Measurements from ENCODE around the gene FAM114A1.
"Not testable (repeated sequence)": the region's sequence is repeated elsewhere in the genome, so short reads cannot be mapped to it uniquely, and the experiment has no call there.

Gene FAM114A1

DNA sequence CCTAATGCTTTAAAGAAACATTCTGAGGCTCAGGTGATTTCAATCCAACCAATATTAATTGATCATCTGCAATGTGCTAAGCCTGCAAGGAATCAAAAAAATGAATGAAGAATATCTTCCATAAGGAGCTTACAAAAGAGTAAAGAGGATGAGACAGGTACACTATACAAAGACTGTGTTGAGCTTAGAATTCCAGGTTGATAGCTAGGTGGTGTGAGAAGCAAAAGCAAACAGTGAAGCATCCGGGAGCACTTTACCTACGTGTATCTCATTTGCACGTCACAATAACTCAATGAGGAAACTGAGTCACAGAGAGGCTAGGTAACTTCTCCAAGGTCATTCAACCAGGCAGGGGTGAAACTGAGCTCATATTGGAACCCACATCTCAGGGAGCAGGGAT is 37.1 kb downstream of the FAM114A1 start:
- no peak for DNase-seq

DNA sequence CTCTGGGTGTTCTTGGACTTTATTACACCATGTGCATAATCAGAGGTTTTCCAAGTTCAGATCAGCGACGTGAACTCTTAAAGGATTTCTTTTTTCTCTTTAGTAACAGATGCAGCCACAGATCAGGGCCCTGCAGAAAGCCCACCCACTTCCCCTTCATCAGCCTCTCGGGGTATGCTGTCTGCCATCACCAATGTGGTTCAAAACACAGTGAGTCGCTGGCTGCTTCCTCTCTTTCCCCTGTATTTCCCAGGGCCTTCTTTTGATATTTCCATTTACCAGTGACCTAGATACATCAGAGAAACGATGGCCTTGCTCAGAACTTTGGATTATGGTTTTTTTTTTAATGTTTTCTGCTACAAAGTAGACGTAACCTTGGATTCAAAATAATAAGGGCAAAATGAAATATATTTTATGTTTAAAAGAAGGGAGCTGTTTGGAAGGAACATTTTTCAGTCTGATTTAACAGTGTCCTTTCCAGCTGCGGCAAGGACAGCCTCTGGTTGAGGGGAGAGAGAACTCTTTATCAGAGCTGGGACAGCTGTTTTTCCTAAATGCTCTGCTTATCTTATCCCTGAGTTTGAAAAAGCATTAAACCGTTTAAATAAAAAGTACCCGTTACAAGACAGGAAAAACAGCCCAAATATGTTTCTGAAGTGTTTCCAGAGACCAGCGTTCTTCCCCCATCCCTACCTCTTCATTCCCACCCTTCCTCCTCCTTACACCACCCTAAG is 38.2 kb downstream of the FAM114A1 start:
- DNase-seq: no peak

DNA sequence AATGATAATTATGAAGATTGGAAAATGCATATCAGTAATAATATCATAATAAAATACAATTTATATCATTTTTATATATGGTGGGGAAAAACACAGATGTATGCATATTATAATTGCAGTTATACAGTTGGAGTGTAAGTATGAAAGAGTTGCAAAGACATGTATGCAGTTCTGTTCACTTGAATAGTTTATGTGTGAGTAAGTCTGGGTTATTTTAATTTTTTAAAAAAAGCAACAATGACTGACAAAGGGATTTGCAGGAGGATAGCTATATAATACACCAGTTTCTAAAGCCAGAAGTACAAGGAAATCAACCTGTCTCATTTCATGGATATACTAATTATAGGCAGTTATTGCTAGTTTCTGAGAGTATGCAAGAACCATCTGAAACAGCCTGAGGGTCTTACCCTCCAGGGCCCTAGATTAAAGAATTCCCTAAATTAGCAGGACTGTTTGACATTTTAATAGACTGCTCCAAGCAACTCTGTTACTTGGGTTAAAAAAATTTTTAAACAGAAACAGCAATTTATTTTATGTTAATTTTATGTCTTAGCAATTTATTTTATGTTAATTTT is 40.2 kb downstream of the FAM114A1 start:
- DNase-seq: no peak

DNA sequence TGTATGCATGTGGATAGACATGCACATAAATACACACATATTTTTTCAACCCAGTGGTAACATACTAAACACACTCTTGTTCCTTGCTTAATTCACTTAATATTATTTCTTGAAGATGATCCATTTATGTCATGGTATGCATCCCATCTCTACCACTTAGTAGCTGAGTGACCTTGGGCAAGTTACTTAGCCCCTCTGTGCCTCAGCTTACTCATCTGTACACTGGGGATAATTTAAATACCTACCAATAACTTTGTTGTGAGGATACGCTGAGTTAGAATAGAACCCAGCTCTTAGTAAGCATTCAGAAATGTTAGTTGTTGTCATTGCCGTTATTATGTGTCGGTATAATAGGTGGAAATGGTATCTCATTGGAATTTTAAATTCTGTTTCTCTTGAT is 41.4 kb downstream of the FAM114A1 start:
- DNase-seq: no peak

DNA sequence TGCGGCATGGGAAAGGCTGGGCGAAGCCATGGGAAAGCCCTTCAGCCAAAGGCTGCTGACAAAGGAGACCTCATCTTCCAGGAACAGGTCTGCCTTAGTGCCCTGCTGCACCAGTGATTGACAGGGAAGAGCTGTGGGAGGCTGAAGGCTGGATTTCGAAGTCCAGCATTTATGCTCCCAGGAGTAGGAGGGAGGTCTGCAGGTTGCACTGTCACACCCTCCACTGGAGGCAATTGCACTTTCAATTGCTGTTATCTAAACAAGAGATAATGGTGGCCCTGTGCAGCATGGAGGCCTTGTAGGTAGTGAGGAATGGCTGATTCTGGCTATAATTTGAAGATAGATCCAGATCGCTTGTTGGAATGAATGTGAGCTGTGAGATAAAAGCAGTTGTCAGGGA is 43.7 kb downstream of the FAM114A1 start:
- no peak for DNase-seq

DNA sequence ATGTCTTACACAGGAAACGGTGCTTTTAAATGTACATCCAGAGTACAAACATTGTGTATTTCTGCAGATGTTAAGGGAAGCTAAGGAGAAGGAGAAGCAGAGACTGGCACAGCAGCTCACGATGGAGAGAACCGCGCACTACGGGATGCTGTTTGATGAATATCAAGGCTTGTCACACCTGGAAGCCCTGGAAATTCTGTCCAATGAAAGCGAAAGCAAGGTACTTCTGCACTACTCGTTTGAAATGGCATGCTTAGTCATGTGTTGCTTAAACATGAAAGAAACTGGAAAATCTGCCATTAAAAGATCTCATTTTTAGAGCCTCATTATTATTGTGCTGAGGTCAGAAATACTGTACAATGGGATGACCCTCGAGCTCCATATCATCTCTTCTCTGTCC is 47.2 kb downstream of the FAM114A1 start:
- no peak for DNase-seq

DNA sequence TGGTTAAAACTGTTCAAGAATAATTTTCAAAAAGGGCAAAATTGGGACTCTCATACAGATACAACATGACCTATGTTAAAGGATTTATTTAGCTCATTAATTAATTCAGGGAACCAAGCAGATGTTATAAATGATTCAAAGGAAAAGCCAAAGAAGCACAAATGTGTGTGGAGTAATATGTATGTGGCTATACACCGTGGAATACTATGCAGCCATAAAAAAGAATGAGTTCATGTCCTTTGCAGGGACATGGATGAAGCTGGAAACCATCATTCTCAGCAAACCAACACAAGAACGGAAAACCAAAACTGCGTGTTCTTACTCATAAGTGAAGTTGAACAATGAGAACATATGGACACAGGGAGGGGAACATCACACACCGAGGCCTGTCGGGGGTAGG is 48.7 kb downstream of the FAM114A1 start:
- DNase-seq: not testable (repeated sequence)

DNA sequence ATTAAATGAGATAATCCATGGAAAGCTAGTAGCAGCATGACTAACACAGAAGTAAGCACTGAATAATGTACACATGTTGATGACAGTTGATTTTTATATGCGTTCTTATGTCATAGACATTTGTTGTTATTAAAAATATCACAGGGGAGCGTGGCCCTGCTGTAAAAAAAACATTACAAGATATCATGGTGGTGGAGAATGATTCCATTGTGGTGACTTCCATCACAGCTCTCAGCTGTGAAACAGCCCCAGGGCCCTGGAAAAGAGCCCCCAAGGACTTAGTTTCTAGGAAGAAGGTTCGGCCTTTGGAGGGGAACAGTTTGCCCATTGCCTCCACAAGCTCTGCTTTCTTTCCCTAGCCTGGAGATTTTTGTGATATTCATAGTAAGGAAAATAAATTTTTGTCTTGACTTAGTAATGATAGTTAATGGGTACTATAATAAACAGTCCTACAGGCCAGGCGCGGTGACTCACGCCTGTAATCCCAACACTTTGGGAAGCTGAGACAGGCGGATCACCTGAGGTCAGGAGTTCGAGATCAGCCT is 49.9 kb downstream of the FAM114A1 start:
- DNase-seq: no peak

DNA sequence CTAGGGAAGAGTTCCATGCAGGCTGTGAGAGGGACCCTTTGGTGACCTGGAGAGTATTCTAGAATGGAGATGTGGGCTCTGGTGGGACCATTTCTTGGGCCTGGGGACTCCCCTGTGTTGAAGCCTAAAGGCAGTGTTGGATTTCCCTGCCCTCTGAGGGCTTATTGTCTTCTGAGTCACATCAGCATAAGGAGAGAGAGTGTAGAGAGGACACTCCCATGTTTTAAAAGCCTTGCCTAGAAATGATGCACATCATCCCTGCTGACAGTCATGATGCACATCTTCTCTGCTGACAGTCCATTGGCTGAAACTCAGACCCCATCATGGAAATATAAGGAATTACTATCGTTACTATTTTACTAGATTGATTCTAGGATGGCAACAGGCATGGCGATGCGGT is 51.9 kb downstream of the FAM114A1 start:
- no peak for DNase-seq

DNA sequence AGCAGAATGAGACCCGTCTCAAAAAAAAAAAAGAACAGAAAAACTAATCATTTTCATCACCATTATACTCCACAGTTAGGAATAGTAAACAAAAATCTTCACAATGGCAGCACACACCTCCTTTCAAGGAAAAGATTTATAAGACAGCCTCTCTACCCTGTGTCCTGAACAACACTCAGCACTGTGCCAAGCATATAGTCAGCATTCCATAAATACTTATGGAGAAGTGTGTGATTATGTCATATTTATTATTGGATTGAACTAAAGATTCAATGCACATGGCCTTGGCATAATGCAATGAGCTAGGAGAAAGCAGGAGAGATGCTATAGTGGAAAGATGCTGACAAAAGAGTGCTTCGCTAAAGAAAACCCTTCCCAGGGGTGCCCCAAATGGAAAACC is 52.6 kb downstream of the FAM114A1 start:
- DNase-seq: no peak

DNA sequence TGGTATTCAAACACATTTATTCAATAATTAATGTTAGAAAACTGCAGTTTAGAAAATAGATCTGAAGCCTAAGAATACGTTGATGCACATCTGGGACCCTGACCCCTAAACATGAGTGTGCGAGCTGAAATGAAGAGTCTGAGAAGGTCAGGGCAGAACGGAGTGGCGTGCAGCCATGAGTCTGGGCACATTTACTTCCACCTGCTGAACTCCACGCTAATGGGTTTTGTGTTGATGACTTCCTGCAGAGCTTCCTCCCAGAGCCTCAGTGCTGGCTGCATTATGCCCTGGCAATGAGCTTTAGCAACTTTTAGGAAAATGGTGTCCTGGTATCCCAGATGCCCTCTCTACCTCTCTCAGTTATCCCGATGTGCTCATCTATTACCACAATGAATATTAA is 53.1 kb downstream of the FAM114A1 start:
- no peak for DNase-seq

DNA sequence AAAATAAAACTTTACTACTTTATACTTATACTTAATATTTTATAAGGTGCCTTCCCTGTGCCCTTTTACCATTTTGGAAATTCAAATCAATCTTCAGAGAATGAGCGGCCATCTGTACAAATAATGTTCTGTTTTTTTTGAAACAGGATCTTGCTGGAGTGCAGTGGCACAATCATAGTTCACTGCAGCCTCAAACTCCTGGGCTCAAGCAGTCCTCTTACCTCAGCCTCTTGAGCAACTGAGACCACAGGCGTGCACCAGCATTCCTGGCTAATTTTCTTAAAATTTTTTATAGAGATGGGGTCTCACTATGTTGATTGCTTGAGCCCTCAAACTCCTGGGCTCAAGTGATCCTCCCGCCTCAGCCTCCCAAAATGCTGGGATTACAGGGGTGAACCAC is 53.5 kb downstream of the FAM114A1 start:
- no peak for DNase-seq

DNA sequence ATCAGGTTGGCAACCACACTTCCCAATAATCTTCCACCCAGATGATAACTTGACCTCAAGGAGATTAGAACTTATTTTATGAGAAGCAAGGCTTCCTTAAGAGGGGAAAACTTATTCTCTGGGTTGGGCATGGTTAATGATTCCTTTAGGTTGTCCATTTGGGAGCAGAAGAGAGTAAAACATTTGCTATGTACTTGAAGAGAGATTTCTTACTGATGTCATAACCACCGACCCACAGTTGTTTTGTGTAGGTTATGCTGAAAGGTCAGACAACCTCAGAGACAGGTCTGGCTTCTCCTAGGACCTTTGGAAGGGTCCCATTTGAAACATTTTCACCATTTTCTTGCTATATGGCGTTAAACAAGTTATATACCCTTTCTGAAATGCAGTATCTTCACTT is 56.1 kb downstream of the FAM114A1 start:
- DNase-seq: no peak

DNA sequence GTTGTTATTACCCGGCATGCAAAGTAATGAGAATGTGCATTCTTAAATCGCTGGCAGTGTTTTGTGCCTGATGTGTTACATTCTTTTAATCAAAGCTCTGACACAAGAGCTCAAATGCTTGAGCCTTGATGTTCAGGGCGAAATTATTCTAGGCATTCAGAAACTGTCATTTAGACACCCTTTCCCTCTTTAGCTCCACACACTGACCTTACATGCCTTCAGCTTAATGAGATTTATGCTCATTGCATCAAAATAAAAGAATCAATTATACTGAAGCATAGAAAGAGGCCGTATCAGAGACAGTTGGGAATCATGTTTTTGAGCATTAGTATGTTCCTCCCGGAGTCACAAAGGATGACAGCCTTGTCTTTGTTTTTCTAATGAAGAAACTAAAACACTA is 56.7 kb downstream of the FAM114A1 start:
- DNase-seq: no peak

DNA sequence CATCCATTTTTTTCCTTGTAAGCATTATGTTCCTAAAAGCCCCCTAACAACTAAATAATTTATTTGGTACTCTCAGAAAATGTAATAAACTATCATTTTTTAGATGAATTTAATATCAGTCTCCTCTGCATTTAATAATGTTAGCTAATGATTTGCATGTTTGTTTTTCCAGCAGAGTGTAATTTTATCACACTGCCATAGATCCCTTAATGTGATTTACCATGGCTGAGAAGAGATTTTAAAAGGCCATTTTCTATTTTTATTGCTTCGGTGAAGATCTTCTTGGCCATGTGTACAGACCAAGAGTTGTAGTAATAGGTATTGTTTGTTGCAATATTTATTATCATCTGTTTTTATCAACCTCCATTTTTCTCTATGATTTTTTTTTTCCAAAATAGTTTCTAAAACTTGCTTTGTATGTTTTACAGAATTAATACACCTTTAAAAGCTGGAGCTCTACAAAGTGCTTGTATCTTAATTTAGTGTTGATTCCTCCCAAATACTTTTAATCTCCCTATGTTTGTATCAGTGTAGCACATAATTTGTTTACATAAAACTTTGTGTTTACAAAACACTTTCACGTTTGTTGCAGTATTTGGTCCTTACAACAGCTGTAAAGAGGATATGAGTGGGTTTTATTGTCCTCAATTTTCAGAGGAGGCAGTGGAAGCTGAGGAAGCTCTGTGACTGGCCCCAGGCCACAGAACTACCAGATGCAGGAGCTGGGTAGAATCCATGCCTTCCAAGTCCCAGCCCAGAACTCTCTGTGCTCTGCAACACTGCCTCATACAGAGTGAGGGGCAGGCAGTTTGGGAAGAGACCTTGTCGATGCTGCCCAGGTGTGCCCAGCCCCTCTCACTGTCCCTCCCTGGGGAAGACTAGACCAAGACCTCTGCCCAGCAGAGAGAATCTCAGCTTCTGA is 58.1 kb downstream of the FAM114A1 start:
- DNase-seq: no peak

DNA sequence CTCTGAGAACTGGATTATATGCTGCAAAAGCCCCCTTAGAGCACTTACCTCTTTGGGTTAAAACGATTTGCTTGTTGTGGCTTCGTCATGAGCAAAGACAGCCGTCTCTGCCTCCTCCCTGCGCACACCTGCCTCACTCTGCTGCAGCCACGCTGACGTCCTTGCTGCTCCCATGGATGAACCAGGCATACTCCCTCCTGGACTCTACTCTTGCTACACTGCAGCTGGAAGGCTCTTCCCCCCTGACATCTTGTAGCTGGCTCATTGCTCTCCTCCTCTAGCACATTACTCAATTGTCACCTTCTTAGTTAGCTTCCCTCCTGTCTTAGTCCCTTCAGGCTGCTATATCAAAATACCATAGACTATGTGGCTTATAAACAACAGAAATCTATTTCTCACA is 59.3 kb downstream of the FAM114A1 start:
- no peak for DNase-seq

DNA sequence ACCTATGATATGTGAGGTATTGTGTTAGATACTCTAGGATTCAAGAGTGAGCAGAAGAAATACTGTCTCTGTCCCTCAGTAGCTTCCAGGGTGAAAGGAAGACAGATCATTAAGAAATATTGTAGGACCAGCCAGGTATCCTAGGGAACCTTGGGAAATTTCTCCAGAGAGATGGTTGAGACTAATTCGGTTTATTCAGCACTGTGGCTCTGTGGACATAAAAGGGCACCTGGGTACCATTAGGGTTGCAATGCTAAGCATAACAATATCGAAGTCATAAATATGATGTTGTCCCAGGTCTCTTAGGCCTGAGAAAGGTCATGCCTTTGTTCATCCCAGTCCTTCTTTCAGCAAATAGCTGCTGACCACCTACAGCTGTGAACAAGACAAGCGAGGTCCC is 61.0 kb downstream of the FAM114A1 start:
- DNase-seq: no peak

DNA sequence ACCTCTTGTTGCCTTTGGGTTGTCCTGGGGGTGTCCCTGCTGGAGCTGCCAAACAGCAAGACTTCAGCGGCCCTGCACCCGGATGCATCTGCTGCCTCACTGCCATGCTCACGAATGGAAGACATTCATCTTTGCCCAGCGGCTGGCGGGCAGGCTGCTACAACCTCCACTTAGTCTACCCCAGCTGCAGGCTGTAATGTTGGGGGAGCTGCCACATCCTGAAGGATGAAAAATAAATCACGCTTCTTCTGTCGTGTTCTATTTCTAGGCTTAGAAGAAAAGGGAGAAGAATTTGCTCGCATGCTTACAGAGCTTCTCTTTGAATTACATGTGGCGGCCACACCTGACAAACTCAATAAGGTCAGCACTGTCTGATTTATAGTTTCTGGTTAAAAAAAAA is 61.4 kb downstream of the FAM114A1 start:
- DNase-seq: no peak

DNA sequence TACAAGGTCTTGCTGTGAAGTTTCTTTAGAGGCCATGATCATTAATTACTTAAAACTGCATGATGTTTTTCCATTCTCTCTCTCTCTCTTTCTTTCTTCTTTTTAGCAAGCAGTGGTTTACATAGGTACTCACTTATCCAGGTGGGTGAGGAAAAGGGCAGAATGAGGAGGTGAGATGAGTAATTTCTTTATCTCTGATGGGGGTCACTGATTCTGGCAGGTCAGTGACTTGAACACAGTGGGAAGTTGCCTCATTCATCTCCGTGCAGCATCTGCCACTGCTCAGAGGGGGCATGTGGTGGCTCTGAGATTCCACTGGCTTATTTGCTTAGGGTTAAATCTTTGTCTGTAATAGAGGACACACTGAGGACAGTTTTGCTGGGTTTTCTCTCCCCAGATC is 62.6 kb downstream of the FAM114A1 start:
- DNase-seq: no peak

DNA sequence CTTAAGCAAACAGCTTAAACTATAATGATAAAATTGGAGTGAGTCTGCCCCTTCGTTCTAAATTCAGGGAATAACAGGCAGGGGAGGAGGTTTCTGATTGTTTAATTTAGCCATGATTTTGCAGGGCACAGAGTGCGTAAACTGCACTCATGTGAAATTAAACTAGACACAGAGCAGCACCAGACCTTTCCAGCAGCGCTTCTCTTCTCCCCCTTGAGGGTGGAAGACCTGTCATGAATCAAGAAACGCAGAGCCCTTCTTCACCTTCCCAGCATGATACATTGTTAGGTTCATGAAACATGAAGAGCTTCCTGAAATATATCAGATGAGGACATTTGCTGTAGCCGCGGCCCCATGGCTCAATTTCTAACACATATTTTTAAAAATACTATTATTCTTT is 63.1 kb downstream of the FAM114A1 start:
- DNase-seq: no peak

DNA sequence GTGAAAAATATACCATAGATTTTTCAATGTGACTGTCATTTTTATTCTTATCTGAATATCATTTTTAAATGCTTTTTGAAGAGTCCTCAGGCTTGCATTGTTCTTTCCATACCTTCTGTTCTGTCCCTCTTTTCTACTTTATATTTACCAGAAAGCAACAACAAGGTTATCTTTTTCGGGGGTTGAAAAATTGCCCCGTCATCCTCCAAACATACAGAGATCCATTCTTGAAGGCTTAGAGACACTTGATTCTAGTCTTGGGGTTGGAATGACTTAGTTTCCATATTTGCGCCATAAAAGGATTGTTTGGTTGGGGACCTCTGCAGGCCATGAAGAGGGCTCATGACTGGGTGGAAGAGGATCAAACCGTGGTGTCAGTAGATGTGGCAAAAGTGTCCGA is 63.5 kb downstream of the FAM114A1 start:
- DNase-seq: no peak

DNA sequence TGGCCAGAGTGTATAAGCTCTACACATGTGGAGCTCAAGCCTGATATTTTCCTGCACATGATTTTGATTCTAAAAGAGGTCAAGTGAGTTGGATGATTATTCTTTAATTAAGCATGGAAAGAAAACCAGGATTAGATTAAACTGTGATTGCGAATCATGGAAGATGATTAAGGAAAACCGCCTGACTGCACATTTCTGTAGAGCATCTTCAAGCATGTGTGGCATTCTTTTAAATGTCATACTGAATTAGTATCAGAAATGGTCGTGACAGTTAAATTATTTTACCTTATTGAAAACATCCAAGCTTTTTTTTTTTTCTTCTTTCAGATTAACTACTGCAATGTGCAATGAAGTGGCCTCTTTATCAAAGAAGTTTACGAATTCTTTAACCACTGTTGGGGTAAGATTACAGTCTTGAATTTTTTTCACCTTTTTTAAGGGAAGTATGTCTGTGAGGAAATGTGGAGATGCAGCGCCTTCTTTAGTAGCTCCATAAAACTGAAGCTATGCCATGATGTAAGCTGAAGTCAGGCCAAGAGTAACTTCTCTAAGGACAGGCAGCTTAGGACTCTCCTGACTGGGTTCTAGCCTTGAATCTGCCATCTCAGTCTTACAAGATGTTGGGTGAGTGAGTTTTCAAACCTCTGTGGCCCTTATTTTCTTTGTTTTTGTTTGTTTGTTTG is 67.9 kb downstream of the FAM114A1 start:
- no peak for DNase-seq

DNA sequence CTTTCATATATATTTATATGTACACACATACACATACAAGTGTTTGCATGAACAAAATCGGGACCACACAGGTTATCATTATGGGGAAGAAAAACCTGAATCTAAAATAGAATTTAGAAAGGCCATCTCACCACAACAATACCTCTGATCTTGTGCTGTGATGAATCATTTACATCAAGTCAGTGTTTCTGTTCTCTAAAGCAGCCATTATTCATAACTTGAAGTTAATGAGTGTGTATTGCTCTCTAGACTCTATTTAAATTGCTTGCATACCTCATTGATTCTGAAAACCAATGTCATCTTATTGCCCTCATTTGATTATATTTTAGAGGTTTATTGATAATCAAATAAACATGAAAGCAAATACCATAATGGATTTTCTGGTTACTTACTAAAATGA is 71.6 kb downstream of the FAM114A1 start:
- DNase-seq: no peak
